CD4-positive, alpha-beta T cell (primary cell): ENCODE data around the gene DR1. TPM values are rescaled to one million over a fixed set of nuclear protein-coding genes. Genes with fewer than 3 reads are reported as not detected.
A peak's percentile ranks its signal among the peaks of the same experiment; 100 is the strongest.

Experiments
- ATAC-seq: fragments of 200-7000 bp; cut with Tn5 transposase; one replicate; pipeline ENCODE4 v1.10.0; 2022; ENCODE audit warnings: mild to moderate bottlenecking; ENCODE audit not compliant: poor library complexity
- CTCF ChIA-PET: fragments of 350-600 bp; sonication (Branson Sonifier 250); formaldehyde crosslinking; loops from one replicate; lab custom pipeline; 2021; ENCODE audit warnings: antibody characterized with exemption, inconsistent platforms; lab: Charles Lee
- POLR2A ChIA-PET: fragments of 350-600 bp; sonication (Branson Sonifier 250); formaldehyde crosslinking; loops from one replicate; lab custom pipeline; 2021; ENCODE audit warnings: antibody characterized with exemption, inconsistent platforms; lab: Charles Lee
- DNase-seq, 14 experiments: peaks; one replicate each; pipeline ENCODE4 v3.0.0-alpha.2; 2013 to 2020; ENCODE audit warnings: mixed read lengths in 2 of 14
- H3K27ac ChIP-seq, 2 donors: one replicate each; pipeline versions ENCODE4 v1.5.1 to v1.7.0; 2013; ENCODE audit warnings: low read length in 2 of 2, low read depth in 1 of 2, mild to moderate bottlenecking in 1 of 2
- H3K27me3 ChIP-seq, 2 experiments: 1 replicate in 1 of 2; 2 replicates in 1 of 2; pipeline versions ENCODE4 v1.6.1 to v1.7.0; 2013; ENCODE audit warnings: low read length in 2 of 2, control low read depth in 1 of 2, mild to moderate bottlenecking in 1 of 2, moderate library complexity in 1 of 2; ENCODE audit not compliant: insufficient read depth in 2 of 2, control insufficient read depth in 1 of 2
- H3K36me3 ChIP-seq: one replicate; pipeline ENCODE4 v1.6.1; 2013; ENCODE audit warnings: low read length, control low read depth; ENCODE audit not compliant: insufficient read depth
- H3K4me1 ChIP-seq: one replicate; pipeline ENCODE4 v1.6.1; 2013; ENCODE audit warnings: low read length, control low read depth; ENCODE audit not compliant: insufficient read depth
- H3K4me3 ChIP-seq: one replicate; pipeline ENCODE4 v1.5.1; 2013; ENCODE audit warnings: mild to moderate bottlenecking, low read length, moderate library complexity
- H3K9me3 ChIP-seq, 2 experiments: 1 replicate in 1 of 2; 2 replicates in 1 of 2; pipeline versions ENCODE4 v1.6.1 to v1.7.0; 2013; ENCODE audit warnings: low read length in 2 of 2, mild to moderate bottlenecking in 2 of 2, control low read depth in 1 of 2, moderate library complexity in 1 of 2; ENCODE audit not compliant: control insufficient read depth in 1 of 2, insufficient read depth in 1 of 2
- H3K27ac Mint-ChIP-seq: one replicate; pipeline ENCODE4 v1.8.0; 2020; ENCODE audit warnings: mixed read lengths
- H3K27me3 Mint-ChIP-seq: one replicate; pipeline ENCODE4 v1.8.0; 2021; ENCODE audit warnings: mixed read lengths
- H3K36me3 Mint-ChIP-seq: one replicate; pipeline ENCODE4 v1.8.0; 2021; ENCODE audit warnings: low read depth, mixed read lengths
- H3K4me1 Mint-ChIP-seq: one replicate; pipeline ENCODE4 v1.8.0; 2021; ENCODE audit warnings: low read depth, mixed read lengths
- H3K4me3 Mint-ChIP-seq: one replicate; pipeline ENCODE4 v1.8.0; 2020; ENCODE audit warnings: mild to moderate bottlenecking, mixed read lengths
- H3K9me3 Mint-ChIP-seq: one replicate; pipeline ENCODE4 v1.8.0; 2020; ENCODE audit warnings: mixed read lengths
- CTCF ChIP-seq: fragments of 200-600 bp; IDR thresholded peaks from one replicate; pipeline ENCODE4 v1.8.0; 2022; ENCODE audit warnings: antibody characterized with exemption, mild to moderate bottlenecking
- intact Hi-C, 2 experiments: fragments of 100-400 bp; cut with DNase I in 1 of 2; cut with micrococcal nuclease in 1 of 2; formaldehyde crosslinking; loops; one replicate each; pipeline versions ENCODE4 v1.15.1 to v1.9.0; 2023 to 2025; cut with DNase I, micrococcal nuclease
- total RNA-seq, 174 experiments: library from RNA in 2 of 174; stranded (reverse) in 2 of 174; gene quantifications; one replicate each; pipeline ENCODE4 v1.2.3 and lab custom pipeline; 2021 to 2026

The DR1 gene
- total RNA-seq, 2 experiments from 2014 or later, result 51.4 to 54.4 TPM

GRCh38 chr1:93302078-93302477 lies 43.6 kb upstream of the DR1 start:
- ATAC-seq (no peak), DNase-seq (no peak)
- Mint-ChIP-seq H3K4me3 (no peak overlapping the region), H3K9me3 (no peaks in the 10 kb centered on the region), H3K4me1 (no peaks in the 10 kb centered on the region), H3K27ac (no peak overlapping the region), H3K36me3 (peaks cover 46% of the 10 kb centered on the region), H3K27me3 (no peaks in the 10 kb centered on the region)
- POLR2A ChIA-PET, result no interaction called here
- no peaks in the 10 kb centered on the region for H3K9me3 ChIP-seq
- no peak for TF ChIP-seq CTCF
- no peak overlapping the region for H3K27ac ChIP-seq
- no peaks in the 10 kb centered on the region for H3K27me3 ChIP-seq
- CTCF ChIA-PET, result no interaction called here
- H3K36me3 ChIP-seq, result peaks cover 6% of the 10 kb centered on the region
- H3K4me1 ChIP-seq, result no peaks in the 10 kb centered on the region
- no peak overlapping the region for H3K4me3 ChIP-seq
- intact Hi-C loops, result loop anchor here (5.0 to 10.0 kb wide), 4 partner anchors 143 to 543 kb away; partner anchors contain the start of gene FNBP1L (in 1 of the 2)

GRCh38 chr1:93304716-93305138 lies 41.0 kb upstream of the DR1 start:
- Mint-ChIP-seq H3K4me3 (no peak overlapping the region), H3K4me1 (no peaks in the 10 kb centered on the region), H3K36me3 (peaks cover 26% of the 10 kb centered on the region), H3K9me3 (no peaks in the 10 kb centered on the region), H3K27me3 (no peaks in the 10 kb centered on the region), H3K27ac (no peak overlapping the region)
- intact Hi-C loops, result loop anchor here (1.0 to 10.0 kb wide), 8 partner anchors 41 to 540 kb away; partner anchors contain the start of genes DR1 (in 2 of the 2) and FNBP1L (in 1 of the 2)
- H3K27me3 ChIP-seq, result no peaks in the 10 kb centered on the region
- ATAC-seq, result peak; percentile 73
- ChIA-PET CTCF (interaction anchor here (0.6 to 1.8 kb wide), 27 partner anchors 13 to 539 kb away, joined by 3 to 20 read pairs (median 4); partner anchors contain the start of gene DR1), POLR2A (interaction anchor here (0.5 to 1.3 kb wide), 5 partner anchors 12 to 541 kb away, joined by 3 to 19 read pairs (median 3); partner anchors contain the start of genes DR1 and MTF2)
- H3K4me3 ChIP-seq, result no peak overlapping the region
- no peaks in the 10 kb centered on the region for H3K4me1 ChIP-seq
- no peaks in the 10 kb centered on the region for H3K9me3 ChIP-seq
- peak in 12 of 14 experiments; percentile 5 to 80 (median 34) for DNase-seq
- no peak overlapping the region for H3K27ac ChIP-seq
- peak; percentile 92 for TF ChIP-seq CTCF
- peaks cover 3% of the 10 kb centered on the region for H3K36me3 ChIP-seq

GRCh38 chr1:93306920-93307319 lies 38.8 kb upstream of the DR1 start:
- H3K4me3 ChIP-seq, result no peak overlapping the region
- H3K9me3 ChIP-seq, result no peaks in the 10 kb centered on the region
- POLR2A ChIA-PET, result interaction anchor here (0.8 kb wide), 1 partner anchor 29 kb away, joined by 4 read pairs; no protein-coding TSS in a partner anchor
- CTCF ChIA-PET, result no interaction called here
- H3K27me3 ChIP-seq, result no peaks in the 10 kb centered on the region
- H3K36me3 ChIP-seq, result peaks cover 7% of the 10 kb centered on the region
- no peak overlapping the region for H3K27ac ChIP-seq
- Mint-ChIP-seq H3K27ac (no peak overlapping the region), H3K36me3 (peaks cover 31% of the 10 kb centered on the region), H3K27me3 (no peaks in the 10 kb centered on the region), H3K9me3 (no peaks in the 10 kb centered on the region), H3K4me1 (no peaks in the 10 kb centered on the region), H3K4me3 (no peak overlapping the region)
- TF ChIP-seq CTCF, result no peak
- no peak for DNase-seq
- no peaks in the 10 kb centered on the region for H3K4me1 ChIP-seq
- no peak for ATAC-seq
- intact Hi-C loops, result loop anchor here (2.0 to 10.0 kb wide), 7 partner anchors 40 to 538 kb away; partner anchors contain the start of genes DR1 (in 1 of the 2) and FNBP1L (in 1 of the 2)
